OCI-LY7 (cell line): ENCODE measurements around the gene SCLY.

Experiments used
- EZH2phosphoT487 ChIP-seq: fragments of 200-600 bp; sonication (generic); IDR thresholded peaks from 2 replicates; pipeline ENCODE4 v1.6.1; 2018; ENCODE audit warnings: low read depth, borderline replicate concordance, mild to moderate bottlenecking, mixed run types, antibody characterized with exemption, low read length, moderate library complexity, mixed read lengths
- TF ChIP-seq, protein P1 (sequence below): fragments of 200-600 bp; sonication (generic); conservative IDR thresholded peaks from 2 replicates; pipeline ENCODE4 v1.5.1; 2014; ENCODE audit warnings: mild to moderate bottlenecking, antibody characterized with exemption, low read length, moderate library complexity, mixed read lengths

DNA sequence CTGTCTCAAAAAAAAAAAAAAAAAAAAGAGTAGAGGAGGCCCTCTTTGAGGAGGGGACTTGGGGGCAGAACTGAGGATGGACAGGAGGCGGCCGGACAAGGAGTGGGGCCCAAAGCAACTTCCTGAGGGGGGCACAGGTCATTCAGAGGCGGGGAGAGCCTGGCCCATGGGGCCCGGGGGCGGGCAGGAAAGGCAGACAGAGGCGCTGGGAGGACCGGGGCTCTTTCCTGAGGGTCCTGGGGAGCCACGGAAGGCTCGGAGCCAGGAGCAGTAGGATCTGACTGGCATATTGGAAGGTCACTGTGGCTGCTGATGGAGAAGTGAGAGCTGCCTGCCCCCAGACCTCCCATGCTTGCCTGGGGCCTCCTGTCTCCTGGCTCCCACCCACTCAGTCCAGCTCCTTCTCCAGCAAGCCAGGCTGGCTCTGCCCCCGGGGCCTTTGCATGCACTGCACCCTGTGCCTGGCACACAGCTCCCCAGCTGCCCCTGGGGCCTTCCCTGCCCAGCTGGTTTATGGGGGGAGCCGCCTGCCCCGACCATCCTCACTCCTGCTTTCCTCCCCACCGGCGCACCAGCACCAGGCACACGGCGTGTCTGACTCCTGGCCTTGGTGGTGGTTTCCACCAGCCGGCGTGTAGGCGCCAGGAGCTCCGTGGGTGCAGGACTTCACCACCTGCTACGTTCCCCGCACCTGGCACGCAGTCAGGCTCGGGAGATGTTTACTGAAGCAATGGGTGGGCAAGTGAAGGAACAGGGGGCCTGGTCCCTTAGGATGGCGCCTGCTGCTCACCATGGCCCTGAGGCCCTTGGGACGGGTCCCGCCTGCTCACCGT lies 44.9 kb downstream of the SCLY start:
- TF ChIP-seq, protein P1, sequence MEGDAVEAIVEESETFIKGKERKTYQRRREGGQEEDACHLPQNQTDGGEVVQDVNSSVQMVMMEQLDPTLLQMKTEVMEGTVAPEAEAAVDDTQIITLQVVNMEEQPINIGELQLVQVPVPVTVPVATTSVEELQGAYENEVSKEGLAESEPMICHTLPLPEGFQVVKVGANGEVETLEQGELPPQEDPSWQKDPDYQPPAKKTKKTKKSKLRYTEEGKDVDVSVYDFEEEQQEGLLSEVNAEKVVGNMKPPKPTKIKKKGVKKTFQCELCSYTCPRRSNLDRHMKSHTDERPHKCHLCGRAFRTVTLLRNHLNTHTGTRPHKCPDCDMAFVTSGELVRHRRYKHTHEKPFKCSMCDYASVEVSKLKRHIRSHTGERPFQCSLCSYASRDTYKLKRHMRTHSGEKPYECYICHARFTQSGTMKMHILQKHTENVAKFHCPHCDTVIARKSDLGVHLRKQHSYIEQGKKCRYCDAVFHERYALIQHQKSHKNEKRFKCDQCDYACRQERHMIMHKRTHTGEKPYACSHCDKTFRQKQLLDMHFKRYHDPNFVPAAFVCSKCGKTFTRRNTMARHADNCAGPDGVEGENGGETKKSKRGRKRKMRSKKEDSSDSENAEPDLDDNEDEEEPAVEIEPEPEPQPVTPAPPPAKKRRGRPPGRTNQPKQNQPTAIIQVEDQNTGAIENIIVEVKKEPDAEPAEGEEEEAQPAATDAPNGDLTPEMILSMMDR, result no peak
- no peak for TF ChIP-seq EZH2phosphoT487
